B cell (primary cell): ENCODE results near the gene MYL4. TPM values are rescaled to one million over a fixed set of nuclear protein-coding genes. Genes with fewer than 3 reads are reported as not detected.

Experiments used
- ATAC-seq: fragments of 200-7000 bp; cut with Tn5 transposase; one replicate; pipeline ENCODE4 v1.10.0; 2021; ENCODE audit warnings: low read depth, mild to moderate bottlenecking, moderate number of reproducible peaks, moderate library complexity
- CTCF ChIA-PET: fragments of 350-600 bp; sonication (Branson Sonifier 250); formaldehyde crosslinking; loops from one replicate; lab custom pipeline; 2021; ENCODE audit warnings: antibody characterized with exemption, inconsistent platforms; lab: Charles Lee
- POLR2A ChIA-PET: fragments of 350-600 bp; sonication (Branson Sonifier 250); formaldehyde crosslinking; loops from one replicate; lab custom pipeline; 2021; ENCODE audit warnings: antibody characterized with exemption; lab: Charles Lee
- DNase-seq: peaks from one replicate; pipeline ENCODE4 v3.0.0; 2013
- H2AFZ ChIP-seq: 2 replicates; pipeline ENCODE4 v1.6.1; 2012; ENCODE audit warnings: mild to moderate bottlenecking, low read depth, low read length; ENCODE audit not compliant: insufficient read depth, poor library complexity, severe bottlenecking
- H3K27ac ChIP-seq, 2 donors: 1 replicate in 1 of 2; 2 replicates in 1 of 2; pipeline ENCODE4 v1.5.1; 2012 to 2013; ENCODE audit warnings: low read length in 2 of 2, mild to moderate bottlenecking in 2 of 2, moderate library complexity in 1 of 2
- H3K27me3 ChIP-seq, 4 experiments: fragments of 200-600 bp in 1 of 4; sonication (generic) in 1 of 4; replicated peaks in 1 of 4; 1 replicate in 2 of 4; 2 replicates in 2 of 4; pipeline versions ENCODE4 v1.6.1 to v1.7.0; 2013 to 2016; ENCODE audit warnings: low read length in 3 of 4, mild to moderate bottlenecking in 2 of 4, mixed read lengths in 1 of 4, moderate library complexity in 1 of 4; ENCODE audit not compliant: insufficient read depth in 4 of 4, control insufficient read depth in 3 of 4; ENCODE audit errors: control extremely low read depth in 1 of 4
- H3K36me3 ChIP-seq, 2 experiments: replicated peaks in 1 of 2; 1 replicate in 1 of 2; 2 replicates in 1 of 2; pipeline versions ENCODE4 v1.6.1 to v1.7.1; 2013; ENCODE audit warnings: low read length in 1 of 2; ENCODE audit not compliant: insufficient read depth in 2 of 2, control insufficient read depth in 1 of 2; ENCODE audit errors: control extremely low read depth in 1 of 2, extremely low read depth in 1 of 2
- H3K4me1 ChIP-seq, 2 donors: fragments of 200-600 bp in 1 of 2; sonication (generic) in 1 of 2; 1 replicate in 1 of 2; 2 replicates in 1 of 2; pipeline versions ENCODE4 v1.5.1 to v1.6.1; 2013 to 2017; ENCODE audit warnings: low read length in 2 of 2; ENCODE audit not compliant: control insufficient read depth in 2 of 2, insufficient read depth in 2 of 2
- H3K4me2 ChIP-seq: replicated peaks from 2 replicates; pipeline ENCODE3; 2012; ENCODE audit warnings: mild to moderate bottlenecking, low read depth, low read length; ENCODE audit not compliant: poor library complexity, severe bottlenecking
- H3K4me3 ChIP-seq, 5 experiments: fragments of 200-600 bp in 1 of 5; sonication (generic) in 1 of 5; 1 replicate in 3 of 5; 2 replicates in 2 of 5; pipeline versions ENCODE4 v1.5.1 to v1.7.0; 2011 to 2016; ENCODE audit warnings: low read length in 4 of 5, mild to moderate bottlenecking in 4 of 5, low read depth in 2 of 5, control low read depth in 1 of 5, moderate library complexity in 1 of 5; ENCODE audit not compliant: insufficient read depth in 1 of 5; ENCODE audit errors: control extremely low read depth in 1 of 5, extremely low read depth in 1 of 5
- H3K79me2 ChIP-seq: fragments of 200-600 bp; sonication (generic); one replicate; pipeline ENCODE4 v1.6.0; 2016; ENCODE audit warnings: low read length; ENCODE audit not compliant: control insufficient read depth, insufficient read depth
- H3K9ac ChIP-seq: fragments of 200-600 bp; sonication (generic); 2 replicates; pipeline ENCODE4 v1.6.1; 2017; ENCODE audit warnings: mild to moderate bottlenecking, low read length, moderate library complexity
- H3K9me3 ChIP-seq, 3 donors: one replicate each; pipeline versions ENCODE4 v1.6.1 to v1.7.1; 2013; ENCODE audit warnings: low read length in 2 of 3; ENCODE audit not compliant: control insufficient read depth in 2 of 3, insufficient read depth in 1 of 3; ENCODE audit errors: control extremely low read depth in 1 of 3
- H4K20me1 ChIP-seq: 2 replicates; pipeline ENCODE4 v1.6.0; 2012; ENCODE audit warnings: mild to moderate bottlenecking, low read length; ENCODE audit not compliant: insufficient read depth, control insufficient read depth, poor library complexity, severe bottlenecking
- H3K27ac Mint-ChIP-seq: one replicate; pipeline ENCODE4 v1.8.0; 2021; ENCODE audit warnings: mixed read lengths
- H3K27me3 Mint-ChIP-seq: one replicate; pipeline ENCODE4 v1.8.0; 2021; ENCODE audit warnings: mixed read lengths
- H3K4me1 Mint-ChIP-seq: one replicate; pipeline ENCODE4 v1.8.0; 2021; ENCODE audit warnings: mixed read lengths
- H3K4me3 Mint-ChIP-seq: one replicate; pipeline ENCODE4 v1.8.0; 2021; ENCODE audit warnings: mixed read lengths
- H3K9me3 Mint-ChIP-seq: one replicate; pipeline ENCODE4 v1.8.0; 2022; ENCODE audit warnings: mixed read lengths; ENCODE audit not compliant: insufficient read depth
- CTCF ChIP-seq: fragments of 200-600 bp; IDR thresholded peaks from one replicate; pipeline ENCODE4 v1.8.0; 2022; ENCODE audit warnings: antibody characterized with exemption, mild to moderate bottlenecking
- EZH2 ChIP-seq: IDR thresholded peaks from 2 replicates; pipeline ENCODE4 v1.6.1; 2012; ENCODE audit warnings: borderline replicate concordance, low read depth, mild to moderate bottlenecking, moderate library complexity, low read length; ENCODE audit not compliant: insufficient read depth, poor library complexity, severe bottlenecking
- WGBS: methylation state at CpG from one replicate; pipeline ENCODE4 v1.1.5; 2013; ENCODE audit warnings: missing lambda C conversion rate; ENCODE audit not compliant: insufficient coverage; 5-methylcytosine and 5-hydroxymethylcytosine counted together
- intact Hi-C: fragments of 100-400 bp; cut with micrococcal nuclease; formaldehyde crosslinking; loops from one replicate; pipeline ENCODE4 v1.10.0; 2022
- polyA plus RNA-seq: library from polyadenylated mRNA; depleted of rRNA; stranded (reverse); fragments of >200 nt; gene quantifications from 2 replicates; pipeline ENCODE4 v1.2.3, GENCODE V29; 2012
- total RNA-seq, 2 donors: library from RNA; stranded (reverse); fragments of 120-200 nt in 1 of 2; gene quantifications; 1 replicate in 1 of 2; 2 replicates in 1 of 2; pipeline versions ENCODE4 v1.2.3 to v1.2.4, GENCODE V29; 2013 to 2022

The MYL4 gene
- total and polyA plus RNA-seq, 2 donors (not counting 1 experiment from before 2014, with no cell fraction given): 0.16 to 0.42 TPM

- Histone ChIP-seq H4K20me1 (no peaks in the 10 kb centered on the region), H3K9me3 (peaks cover 0 to 19% (median 8%) of the 10 kb centered on the region in 3 donors), H3K36me3 (no peaks in the 10 kb centered on the region), H3K9ac (no peak overlapping the region), H3K27me3 (no peaks in the 10 kb centered on the region), H3K4me1 (peaks cover 24 to 25% of the 10 kb centered on the region in 2 donors), H3K4me3 (no peak overlapping the region), H3K79me2 (no peaks in the 10 kb centered on the region), H3K27ac (no peak overlapping the region), H3K4me2 (peak overlapping the region; percentile 3), H2AFZ (no peak overlapping the region)
- no peaks in the 10 kb centered on the region for H3K9me3 Mint-ChIP-seq
- peaks cover 27% of the 10 kb centered on the region for H3K4me1 Mint-ChIP-seq
- CTCF ChIA-PET: interaction anchor here (1.2 to 6.4 kb wide), 3 partner anchors 9 to 76 kb away, joined by 3 to 45 read pairs (median 17); no protein-coding TSS in a partner anchor
- DNase-seq (no peak), ATAC-seq (no peak)
- TF ChIP-seq CTCF (no peak), EZH2 (no peak)
- 94% methylated on average over 7 of the region's 7 CpGs for WGBS
- POLR2A ChIA-PET: no interaction called here
- H3K27ac Mint-ChIP-seq: no peak overlapping the region
- H3K4me3 Mint-ChIP-seq: no peak overlapping the region
- no peaks in the 10 kb centered on the region for H3K27me3 Mint-ChIP-seq
- intact Hi-C loops: no loop called here
These were observed 30.4 kb downstream of the MYL4 start for GRCh38 chr17:47239619-47239966.

- no peak overlapping the region for H3K27ac Mint-ChIP-seq
These were observed 31.0 kb downstream of the MYL4 start for GRCh38 chr17:47239967-47240651.

More at GRCh38 chr17:47239967-47240651, 31.0 kb downstream of the MYL4 start:
- no peak for TF ChIP-seq EZH2
- no peak for TF ChIP-seq CTCF
- ChIA-PET CTCF (interaction anchor here (1.2 to 6.4 kb wide), 3 partner anchors 10 to 75 kb away, joined by 3 to 45 read pairs (median 17); no protein-coding TSS in a partner anchor), POLR2A (interaction anchor here (0.5 to 0.8 kb wide), 3 partner anchors 56 to 84 kb away, joined by 3 to 4 read pairs (median 3); no protein-coding TSS in a partner anchor)
- peaks cover 31% of the 10 kb centered on the region for H3K4me1 Mint-ChIP-seq
- WGBS: 57% methylated on average over 1 of the region's 3 CpGs
- no peaks in the 10 kb centered on the region for H4K20me1 ChIP-seq
- H3K36me3 ChIP-seq: no peaks in the 10 kb centered on the region
- H2AFZ ChIP-seq: no peak overlapping the region
- no peaks in the 10 kb centered on the region for H3K27me3 ChIP-seq
- no peaks in the 10 kb centered on the region for H3K79me2 ChIP-seq
- DNase-seq: no peak
- no peak overlapping the region for H3K27ac ChIP-seq
- no peak overlapping the region for H3K4me3 ChIP-seq
- ATAC-seq: peak; percentile 33
- H3K9me3 ChIP-seq: peaks cover 0 to 19% (median 8%) of the 10 kb centered on the region in 3 donors
- intact Hi-C loops: no loop called here
- no peaks in the 10 kb centered on the region for H3K9me3 Mint-ChIP-seq
- H3K4me1 ChIP-seq: peaks cover 25 to 26% of the 10 kb centered on the region in 2 donors
- H3K4me2 ChIP-seq: peak overlapping the region; percentile 3
- no peaks in the 10 kb centered on the region for H3K27me3 Mint-ChIP-seq
- no peak overlapping the region for H3K4me3 Mint-ChIP-seq
- no peak overlapping the region for H3K9ac ChIP-seq
